Measurements from ENCODE around the gene MFAP3L. TPM values are rescaled to one million over a fixed set of nuclear protein-coding genes. Genes with fewer than 3 reads are reported as not detected.

The MFAP3L gene
- total RNA-seq, 1 donor from 2014 or later: 1.6 TPM

GRCh38 chr4:169993531-169993930 lies 32.7 kb downstream of the MFAP3L start:
- H3K27me3 ChIP-seq (ENCODE audit: control insufficient read depth in 3 of 3, insufficient read depth in 3 of 3, low read length in 3 of 3): no peaks in the 10 kb centered on the region
- H3K9ac ChIP-seq (ENCODE audit: low read depth in 1 of 3, low read length in 3 of 3): no peak overlapping the region
- H3K4me3 ChIP-seq (ENCODE audit: low read length in 3 of 3): no peak overlapping the region
- peaks cover 0 to 2% (median 0%) of the 10 kb centered on the region in 3 donors for H3K9me3 ChIP-seq (ENCODE audit: control insufficient read depth in 3 of 3, low read length in 3 of 3)
- peaks cover 0 to 11% (median 0%) of the 10 kb centered on the region in 3 donors for H3K36me3 ChIP-seq (ENCODE audit: control insufficient read depth in 3 of 3, insufficient read depth in 3 of 3, low read length in 3 of 3)
- no peak overlapping the region for H3K27ac ChIP-seq (ENCODE audit: low read depth, low read length)
- H3K4me1 ChIP-seq (ENCODE audit: control insufficient read depth in 3 of 3, insufficient read depth in 3 of 3, low read length in 3 of 3): no peaks in the 10 kb centered on the region

GRCh38 chr4:169988252-169988651 lies 37.9 kb downstream of the MFAP3L start:
- Histone ChIP-seq H3K4me3 (ENCODE audit: low read length in 3 of 3) (no peak overlapping the region), H3K27ac (ENCODE audit: low read depth, low read length) (no peak overlapping the region), H3K9me3 (ENCODE audit: control insufficient read depth in 3 of 3, low read length in 3 of 3) (peaks cover 0 to 2% (median 0%) of the 10 kb centered on the region in 3 donors), H3K36me3 (ENCODE audit: control insufficient read depth in 3 of 3, insufficient read depth in 3 of 3, low read length in 3 of 3) (peaks cover 0 to 11% (median 0%) of the 10 kb centered on the region in 3 donors), H3K27me3 (ENCODE audit: control insufficient read depth in 3 of 3, insufficient read depth in 3 of 3, low read length in 3 of 3) (no peaks in the 10 kb centered on the region), H3K4me1 (ENCODE audit: control insufficient read depth in 3 of 3, insufficient read depth in 3 of 3, low read length in 3 of 3) (no peaks in the 10 kb centered on the region), H3K9ac (ENCODE audit: low read depth in 1 of 3, low read length in 3 of 3) (no peak overlapping the region)

GRCh38 chr4:169987327-169988228 lies 38.6 kb downstream of the MFAP3L start:
- Histone ChIP-seq H3K9me3 (ENCODE audit: control insufficient read depth in 3 of 3, low read length in 3 of 3) (peaks cover 0 to 2% (median 0%) of the 10 kb centered on the region in 3 donors), H3K4me3 (ENCODE audit: low read length in 3 of 3) (no peak overlapping the region), H3K9ac (ENCODE audit: low read depth in 1 of 3, low read length in 3 of 3) (no peak overlapping the region), H3K27me3 (ENCODE audit: control insufficient read depth in 3 of 3, insufficient read depth in 3 of 3, low read length in 3 of 3) (no peaks in the 10 kb centered on the region), H3K36me3 (ENCODE audit: control insufficient read depth in 3 of 3, insufficient read depth in 3 of 3, low read length in 3 of 3) (peaks cover 0 to 11% (median 0%) of the 10 kb centered on the region in 3 donors), H3K27ac (ENCODE audit: low read depth, low read length) (no peak overlapping the region), H3K4me1 (ENCODE audit: control insufficient read depth in 3 of 3, insufficient read depth in 3 of 3, low read length in 3 of 3) (no peaks in the 10 kb centered on the region)

- no peaks in the 10 kb centered on the region for H3K9me3 ChIP-seq (ENCODE audit: control insufficient read depth in 3 of 3, low read length in 3 of 3)
- no peaks in the 10 kb centered on the region for H3K4me1 ChIP-seq (ENCODE audit: control insufficient read depth in 3 of 3, insufficient read depth in 3 of 3, low read length in 3 of 3)
- H3K27me3 ChIP-seq (ENCODE audit: control insufficient read depth in 3 of 3, insufficient read depth in 3 of 3, low read length in 3 of 3): no peaks in the 10 kb centered on the region
Observed at GRCh38 chr4:169986369-169986768, 39.8 kb downstream of the MFAP3L start.

GRCh38 chr4:169985881-169986280 lies 40.3 kb downstream of the MFAP3L start:
- Histone ChIP-seq H3K36me3 (ENCODE audit: control insufficient read depth in 3 of 3, insufficient read depth in 3 of 3, low read length in 3 of 3) (no peaks in the 10 kb centered on the region), H3K9me3 (ENCODE audit: control insufficient read depth in 3 of 3, low read length in 3 of 3) (no peaks in the 10 kb centered on the region), H3K4me3 (ENCODE audit: low read length in 3 of 3) (no peak overlapping the region), H3K9ac (ENCODE audit: low read depth in 1 of 3, low read length in 3 of 3) (no peak overlapping the region), H3K4me1 (ENCODE audit: control insufficient read depth in 3 of 3, insufficient read depth in 3 of 3, low read length in 3 of 3) (no peaks in the 10 kb centered on the region), H3K27ac (ENCODE audit: low read depth, low read length) (no peak overlapping the region), H3K27me3 (ENCODE audit: control insufficient read depth in 3 of 3, insufficient read depth in 3 of 3, low read length in 3 of 3) (no peaks in the 10 kb centered on the region)

More at GRCh38 chr4:169986369-169986768, 39.8 kb downstream of the MFAP3L start:
- H3K27ac ChIP-seq (ENCODE audit: low read depth, low read length): no peak overlapping the region
- peaks cover 0 to 2% (median 0%) of the 10 kb centered on the region in 3 donors for H3K36me3 ChIP-seq (ENCODE audit: control insufficient read depth in 3 of 3, insufficient read depth in 3 of 3, low read length in 3 of 3)
- no peak overlapping the region for H3K9ac ChIP-seq (ENCODE audit: low read depth in 1 of 3, low read length in 3 of 3)
- no peak overlapping the region for H3K4me3 ChIP-seq (ENCODE audit: low read length in 3 of 3)

GRCh38 chr4:169984745-169985144 lies 41.5 kb downstream of the MFAP3L start:
- Histone ChIP-seq H3K9ac (ENCODE audit: low read depth in 1 of 3, low read length in 3 of 3) (no peak overlapping the region), H3K9me3 (ENCODE audit: control insufficient read depth in 3 of 3, low read length in 3 of 3) (no peaks in the 10 kb centered on the region), H3K36me3 (ENCODE audit: control insufficient read depth in 3 of 3, insufficient read depth in 3 of 3, low read length in 3 of 3) (no peaks in the 10 kb centered on the region), H3K4me3 (ENCODE audit: low read length in 3 of 3) (no peak overlapping the region), H3K4me1 (ENCODE audit: control insufficient read depth in 3 of 3, insufficient read depth in 3 of 3, low read length in 3 of 3) (no peaks in the 10 kb centered on the region), H3K27me3 (ENCODE audit: control insufficient read depth in 3 of 3, insufficient read depth in 3 of 3, low read length in 3 of 3) (no peaks in the 10 kb centered on the region), H3K27ac (ENCODE audit: low read depth, low read length) (no peak overlapping the region)

- Histone ChIP-seq H3K9me3 (ENCODE audit: control insufficient read depth in 3 of 3, low read length in 3 of 3) (no peaks in the 10 kb centered on the region), H3K27ac (ENCODE audit: low read depth, low read length) (no peak overlapping the region), H3K27me3 (ENCODE audit: control insufficient read depth in 3 of 3, insufficient read depth in 3 of 3, low read length in 3 of 3) (no peaks in the 10 kb centered on the region), H3K4me3 (ENCODE audit: low read length in 3 of 3) (no peak overlapping the region), H3K36me3 (ENCODE audit: control insufficient read depth in 3 of 3, insufficient read depth in 3 of 3, low read length in 3 of 3) (no peaks in the 10 kb centered on the region), H3K9ac (ENCODE audit: low read depth in 1 of 3, low read length in 3 of 3) (no peak overlapping the region), H3K4me1 (ENCODE audit: control insufficient read depth in 3 of 3, insufficient read depth in 3 of 3, low read length in 3 of 3) (no peaks in the 10 kb centered on the region)
Observed at GRCh38 chr4:169984173-169984572, 42.0 kb downstream of the MFAP3L start.

GRCh38 chr4:169976951-169977350 lies 49.2 kb downstream of the MFAP3L start:
- Histone ChIP-seq H3K36me3 (ENCODE audit: control insufficient read depth in 3 of 3, insufficient read depth in 3 of 3, low read length in 3 of 3) (no peaks in the 10 kb centered on the region), H3K4me1 (ENCODE audit: control insufficient read depth in 3 of 3, insufficient read depth in 3 of 3, low read length in 3 of 3) (no peaks in the 10 kb centered on the region), H3K27ac (ENCODE audit: low read depth, low read length) (no peak overlapping the region), H3K9ac (ENCODE audit: low read depth in 1 of 3, low read length in 3 of 3) (no peak overlapping the region), H3K9me3 (ENCODE audit: control insufficient read depth in 3 of 3, low read length in 3 of 3) (no peaks in the 10 kb centered on the region), H3K4me3 (ENCODE audit: low read length in 3 of 3) (no peak overlapping the region), H3K27me3 (ENCODE audit: control insufficient read depth in 3 of 3, insufficient read depth in 3 of 3, low read length in 3 of 3) (peaks cover 0 to 6% (median 3%) of the 10 kb centered on the region in 3 donors)

GRCh38 chr4:169975838-169976796 lies 50.1 kb downstream of the MFAP3L start:
- no peak overlapping the region for H3K4me3 ChIP-seq (ENCODE audit: low read length in 3 of 3)
- H3K27ac ChIP-seq (ENCODE audit: low read depth, low read length): no peak overlapping the region
- no peaks in the 10 kb centered on the region for H3K9me3 ChIP-seq (ENCODE audit: control insufficient read depth in 3 of 3, low read length in 3 of 3)
- no peaks in the 10 kb centered on the region for H3K4me1 ChIP-seq (ENCODE audit: control insufficient read depth in 3 of 3, insufficient read depth in 3 of 3, low read length in 3 of 3)
- no peaks in the 10 kb centered on the region for H3K36me3 ChIP-seq (ENCODE audit: control insufficient read depth in 3 of 3, insufficient read depth in 3 of 3, low read length in 3 of 3)
- H3K9ac ChIP-seq (ENCODE audit: low read depth in 1 of 3, low read length in 3 of 3): no peak overlapping the region
- peaks cover 0 to 6% (median 3%) of the 10 kb centered on the region in 3 donors for H3K27me3 ChIP-seq (ENCODE audit: control insufficient read depth in 3 of 3, insufficient read depth in 3 of 3, low read length in 3 of 3)

Measured in skeletal muscle tissue (tissue), 4 donors.